HUES6 (cell line): ENCODE results near the gene AURKA.

Experiments used
- H3K27ac ChIP-seq: 2 replicates; pipeline ENCODE4 v1.7.0; 2013; ENCODE audit warnings: low read depth, mild to moderate bottlenecking, low read length, inconsistent platforms
- H3K27me3 ChIP-seq: 2 replicates; pipeline ENCODE4 v1.6.1; 2013; ENCODE audit warnings: low read length; ENCODE audit not compliant: control insufficient read depth, insufficient read depth
- H3K36me3 ChIP-seq: 2 replicates; pipeline ENCODE4 v1.6.1; 2013; ENCODE audit warnings: low read length; ENCODE audit not compliant: control insufficient read depth, insufficient read depth
- H3K4me1 ChIP-seq: 2 replicates; pipeline ENCODE4 v1.6.1; 2013; ENCODE audit warnings: low read length; ENCODE audit not compliant: control insufficient read depth, insufficient read depth
- H3K4me3 ChIP-seq: 2 replicates; pipeline ENCODE4 v1.5.1; 2013; ENCODE audit warnings: low read depth, low read length
- H3K9ac ChIP-seq: one replicate; pipeline ENCODE4 v1.6.1; 2013; ENCODE audit warnings: mild to moderate bottlenecking, low read length
- H3K9me3 ChIP-seq: 2 replicates; pipeline ENCODE4 v1.6.1; 2013; ENCODE audit warnings: low read depth, low read length; ENCODE audit not compliant: control insufficient read depth, insufficient read depth

AURKA gene

DNA sequence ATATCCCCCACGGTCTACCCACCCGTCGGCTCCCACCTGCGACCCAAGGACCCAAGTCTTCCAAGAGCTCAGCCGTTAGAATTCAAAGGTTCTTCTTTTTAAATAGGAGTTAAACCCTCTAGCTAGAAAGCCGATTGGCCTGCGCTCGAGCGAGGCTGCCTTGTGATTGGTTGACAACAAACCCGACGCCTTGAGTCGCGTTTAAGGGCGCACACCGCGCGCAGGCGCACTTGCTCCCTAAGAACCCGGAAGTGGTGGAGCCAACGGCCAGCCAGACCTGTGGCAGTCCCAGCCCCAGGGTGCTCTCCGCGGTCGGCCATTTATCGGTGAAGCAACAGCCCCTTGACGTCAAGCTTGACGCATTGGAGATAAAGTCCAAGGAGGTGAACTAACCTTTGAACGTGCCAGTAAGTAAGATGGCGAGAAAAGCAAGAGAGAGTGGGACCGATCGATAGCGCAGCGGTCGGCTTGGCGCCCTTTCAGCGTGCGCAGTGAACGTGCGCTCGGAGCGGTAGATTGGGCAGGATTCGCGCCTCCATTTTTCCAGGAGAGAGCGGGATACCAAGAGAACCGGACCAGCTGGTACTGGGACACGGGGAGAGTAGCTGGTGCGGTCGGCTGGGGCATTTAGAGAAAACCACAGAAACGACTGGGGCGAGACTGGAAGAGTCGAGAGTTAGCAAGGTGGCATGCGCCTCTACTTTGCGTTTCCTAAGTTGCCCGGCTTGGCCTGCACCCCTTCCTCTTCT, at the start of gene AURKA, which contains the start of gene CSTF1:
Gene AURKA, minus strand, starts transcription at position 84 of the 749 bp plus-strand sequence. CDS start 4,018 bp downstream, outside the sequence.
Gene CSTF1, plus strand, starts transcription at position 514 of the 749 bp plus-strand sequence. CDS start 2,908 bp downstream, outside the sequence.
- peak within 1 kb of the TSS; percentile 90 for H3K4me3 ChIP-seq
- no peaks in the 10 kb centered on the region for H3K9me3 ChIP-seq
- peaks cover 56% of the 10 kb centered on the region for H3K36me3 ChIP-seq
- H3K27me3 ChIP-seq, result no peaks in the 10 kb centered on the region
- H3K9ac ChIP-seq, result peak within 1 kb of the TSS; percentile 98
- 0 out of 2 replicates have a peak, but pooled peaks cover 6% of the 10 kb centered on the region for H3K4me1 ChIP-seq
- H3K27ac ChIP-seq, result peak within 1 kb of the TSS; percentile 48

DNA sequence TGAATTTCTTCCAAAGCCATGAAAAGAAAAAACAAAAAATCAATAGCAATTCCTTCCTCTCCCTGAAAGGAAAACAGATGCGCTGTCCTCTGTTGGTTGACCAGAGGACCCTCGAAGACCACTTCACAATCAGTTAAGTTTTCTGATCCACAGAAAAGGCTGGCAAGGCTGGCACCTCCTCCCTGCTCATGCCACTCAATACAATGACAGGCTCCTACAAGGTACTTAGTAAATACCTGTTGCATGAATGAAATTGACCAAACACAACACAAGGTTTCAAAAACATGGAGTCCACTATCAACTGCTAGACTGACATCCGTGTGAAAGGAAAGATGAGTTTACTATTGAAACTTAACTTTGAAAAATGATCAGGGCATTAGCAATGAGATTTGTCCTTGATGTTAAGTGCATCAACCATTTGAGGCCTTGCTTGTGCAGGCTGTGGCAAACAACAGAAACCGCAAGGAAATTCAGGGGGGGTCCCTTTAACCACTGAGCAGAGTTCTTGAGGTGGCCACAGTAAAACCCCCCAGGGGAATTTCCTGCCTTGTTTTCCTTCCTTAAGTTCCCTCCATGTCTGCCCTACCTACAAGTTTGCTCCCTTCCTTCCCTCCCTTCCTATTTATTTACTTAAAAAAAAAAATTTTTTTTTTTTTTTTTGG, 48.5 kb upstream of the AURKA start:
- Histone ChIP-seq H3K9ac (no peak overlapping the region), H3K27ac (no peak overlapping the region)

DNA sequence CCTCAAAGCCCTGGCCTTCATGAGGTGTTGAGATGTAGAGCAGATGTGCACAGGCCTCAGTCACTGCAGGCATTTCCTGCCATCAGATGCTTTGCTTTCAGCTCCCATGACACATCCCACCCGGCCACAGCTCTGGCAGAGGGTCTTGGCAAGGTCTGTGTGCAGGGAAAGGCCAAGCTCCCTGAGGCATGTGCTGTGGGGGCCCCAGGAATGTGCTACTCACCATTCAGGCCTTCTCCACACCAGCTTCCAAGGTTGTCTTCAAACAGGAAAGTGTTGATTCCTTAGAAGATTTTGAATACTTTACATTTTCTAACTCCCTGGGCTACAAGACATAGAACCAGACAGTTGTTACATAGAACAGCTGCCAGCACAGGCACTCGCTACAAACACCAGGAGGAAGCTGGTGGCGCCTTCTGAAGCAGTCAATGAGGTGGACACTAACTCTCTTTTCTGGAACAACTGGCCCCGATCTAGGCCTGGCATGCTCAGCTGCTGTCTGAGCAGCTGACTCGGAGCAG, 47.8 kb upstream of the AURKA start:
- Histone ChIP-seq H3K9ac (no peak overlapping the region), H3K27me3 (no peaks in the 10 kb centered on the region), H3K9me3 (no peaks in the 10 kb centered on the region), H3K4me1 (0 out of 2 replicates have a peak, but pooled peaks cover 5% of the 10 kb centered on the region), H3K4me3 (no peak overlapping the region), H3K27ac (no peak overlapping the region), H3K36me3 (no peaks in the 10 kb centered on the region)

More for the DNA sequence above, 48.5 kb upstream of the AURKA start:
- H3K9me3 ChIP-seq, result no peaks in the 10 kb centered on the region
- H3K4me3 ChIP-seq, result no peak overlapping the region
- H3K36me3 ChIP-seq, result no peaks in the 10 kb centered on the region
- 0 out of 2 replicates have a peak, but pooled peaks cover 5% of the 10 kb centered on the region for H3K4me1 ChIP-seq
- H3K27me3 ChIP-seq, result no peaks in the 10 kb centered on the region

DNA sequence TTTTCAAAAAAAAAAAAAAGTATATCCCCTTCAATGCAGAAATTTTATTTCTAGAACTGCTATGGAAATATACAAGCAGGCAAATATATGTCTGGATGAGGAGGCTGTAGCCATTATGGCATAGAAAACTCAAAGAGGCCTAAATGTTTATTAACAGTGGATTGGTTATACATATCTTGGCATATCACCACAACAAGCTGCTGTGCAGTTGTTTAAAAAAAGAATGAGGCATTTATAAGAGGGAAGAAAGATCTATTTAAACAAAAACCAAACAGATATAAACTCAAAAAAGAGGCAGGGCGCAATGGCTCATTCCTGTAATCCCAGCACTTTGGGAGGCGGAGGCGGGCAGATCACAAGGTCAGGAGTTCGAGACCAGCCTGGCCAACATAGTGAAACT, 46.3 kb upstream of the AURKA start:
- Histone ChIP-seq H3K4me1 (no peaks in the 10 kb centered on the region), H3K36me3 (no peaks in the 10 kb centered on the region), H3K9ac (no peak overlapping the region), H3K27me3 (no peaks in the 10 kb centered on the region), H3K27ac (no peak overlapping the region), H3K4me3 (no peak overlapping the region), H3K9me3 (no peaks in the 10 kb centered on the region)

DNA sequence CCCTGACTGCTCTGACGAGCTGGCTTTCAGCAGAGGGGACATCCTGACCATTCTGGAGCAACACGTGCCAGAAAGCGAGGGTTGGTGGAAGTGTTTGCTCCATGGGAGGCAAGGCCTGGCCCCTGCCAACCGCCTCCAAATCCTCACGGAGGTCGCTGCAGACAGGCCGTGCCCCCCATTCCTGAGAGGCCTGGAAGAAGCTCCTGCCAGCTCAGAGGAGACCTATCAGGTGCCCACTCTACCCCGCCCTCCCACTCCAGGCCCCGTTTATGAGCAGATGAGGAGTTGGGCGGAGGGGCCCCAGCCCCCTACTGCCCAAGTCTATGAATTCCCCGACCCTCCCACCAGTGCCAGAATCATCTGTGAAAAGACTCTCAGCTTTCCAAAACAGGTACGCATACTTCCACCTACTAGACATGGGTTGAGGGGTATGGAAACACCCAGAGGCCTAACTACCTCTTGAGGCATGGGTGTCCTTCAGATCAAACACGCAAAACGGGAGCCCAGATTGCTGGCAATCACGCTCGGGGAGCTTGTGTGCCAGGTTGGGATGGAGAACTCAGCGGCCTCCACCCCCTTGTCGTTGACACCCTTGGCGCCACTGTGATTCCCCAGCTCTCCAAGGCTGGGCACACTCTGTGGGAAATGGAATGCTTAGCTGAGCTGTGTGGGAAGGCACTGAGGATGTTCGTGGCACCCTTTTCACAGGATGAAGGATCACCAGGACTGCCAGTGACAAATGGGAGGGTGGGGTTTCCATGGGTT, 45.4 kb upstream of the AURKA start:
- H3K4me3 ChIP-seq, result no peak overlapping the region
- H3K27ac ChIP-seq, result no peak overlapping the region
- H3K4me1 ChIP-seq, result no peaks in the 10 kb centered on the region
- H3K27me3 ChIP-seq, result no peaks in the 10 kb centered on the region
- no peak overlapping the region for H3K9ac ChIP-seq
- no peaks in the 10 kb centered on the region for H3K9me3 ChIP-seq
- no peaks in the 10 kb centered on the region for H3K36me3 ChIP-seq

- H3K36me3 ChIP-seq, result no peaks in the 10 kb centered on the region
- no peak overlapping the region for H3K4me3 ChIP-seq
- no peaks in the 10 kb centered on the region for H3K4me1 ChIP-seq
- no peaks in the 10 kb centered on the region for H3K9me3 ChIP-seq
- H3K9ac ChIP-seq, result no peak overlapping the region
- no peaks in the 10 kb centered on the region for H3K27me3 ChIP-seq
- no peak overlapping the region for H3K27ac ChIP-seq
Measured at GRCh38 chr20:56433880-56434255, 41.9 kb upstream of the AURKA start.

GRCh38 chr20:56433221-56433879, 41.3 kb upstream of the AURKA start:
- no peaks in the 10 kb centered on the region for H3K9me3 ChIP-seq
- no peaks in the 10 kb centered on the region for H3K27me3 ChIP-seq
- no peak overlapping the region for H3K27ac ChIP-seq
- H3K36me3 ChIP-seq, result no peaks in the 10 kb centered on the region
- no peak overlapping the region for H3K4me3 ChIP-seq
- H3K4me1 ChIP-seq, result no peaks in the 10 kb centered on the region
- H3K9ac ChIP-seq, result no peak overlapping the region

DNA sequence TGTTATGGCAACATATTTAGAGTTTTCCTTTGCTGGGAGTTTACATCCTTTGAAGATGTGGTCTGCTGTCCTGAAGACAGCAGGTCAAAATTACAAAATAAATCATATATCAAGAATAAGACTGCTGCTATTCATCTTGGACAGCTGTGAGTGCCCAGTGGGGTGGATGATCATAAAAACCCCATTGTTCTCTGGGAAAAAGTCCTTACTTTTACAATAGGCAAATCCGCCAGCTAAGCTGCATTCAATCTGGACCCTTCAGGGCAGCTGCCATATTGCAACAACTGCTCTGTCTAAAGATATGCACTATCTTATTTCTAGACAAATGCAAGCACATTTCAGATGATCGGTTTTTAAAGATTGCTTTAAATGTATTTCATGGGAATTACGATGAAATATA, 39.5 kb upstream of the AURKA start:
- H3K36me3 ChIP-seq, result no peaks in the 10 kb centered on the region
- no peaks in the 10 kb centered on the region for H3K4me1 ChIP-seq
- no peak overlapping the region for H3K9ac ChIP-seq
- no peak overlapping the region for H3K4me3 ChIP-seq
- no peaks in the 10 kb centered on the region for H3K9me3 ChIP-seq
- H3K27ac ChIP-seq, result no peak overlapping the region
- peaks cover under 1% of the 10 kb centered on the region; the same call in 1 of the 2 replicates for H3K27me3 ChIP-seq

GRCh38 chr20:56430957-56431356, 38.9 kb upstream of the AURKA start:
- no peaks in the 10 kb centered on the region for H3K4me1 ChIP-seq
- H3K36me3 ChIP-seq, result no peaks in the 10 kb centered on the region
- no peak overlapping the region for H3K9ac ChIP-seq
- no peak overlapping the region for H3K4me3 ChIP-seq
- H3K9me3 ChIP-seq, result no peaks in the 10 kb centered on the region
- H3K27me3 ChIP-seq, result peaks cover 6% of the 10 kb centered on the region
- H3K27ac ChIP-seq, result no peak overlapping the region

DNA sequence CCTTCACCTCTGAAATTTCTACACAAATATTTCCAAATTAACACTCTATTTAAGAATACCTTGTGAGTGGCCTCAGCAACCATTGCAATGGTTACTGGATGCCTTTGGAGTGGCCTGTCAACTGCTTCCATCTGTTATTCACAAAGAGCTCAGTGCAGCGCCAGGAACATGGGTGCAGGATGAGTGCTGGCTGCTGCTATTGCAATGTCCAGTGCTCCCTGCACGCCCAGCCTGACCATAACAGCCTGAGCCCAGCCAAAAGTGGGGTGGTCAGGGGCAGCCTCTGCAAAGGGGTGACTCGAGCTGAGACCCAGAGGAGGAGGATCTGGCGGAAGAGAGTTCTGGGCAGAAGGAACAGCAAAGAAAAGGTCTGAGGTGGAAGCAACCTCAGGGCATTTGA, 38.4 kb upstream of the AURKA start:
- Histone ChIP-seq H3K4me1 (no peaks in the 10 kb centered on the region), H3K36me3 (no peaks in the 10 kb centered on the region), H3K9me3 (no peaks in the 10 kb centered on the region), H3K27me3 (peaks cover 10% of the 10 kb centered on the region), H3K9ac (no peak overlapping the region), H3K27ac (no peak overlapping the region), H3K4me3 (no peak overlapping the region)
